SK-N-SH treated with all-trans-retinoic acid at 6 μM for 48 hours (cell line): ENCODE data around the gene PSMF1.

Source experiments
- ATAC-seq: fragments of 200-7000 bp; cut with Tn5 transposase; 3 replicates; pipeline ENCODE4 v1.9.1; 2020; ENCODE audit warnings: mild to moderate bottlenecking, moderate library complexity
- ARNTL ChIP-seq: fragments of 450-650 bp; formaldehyde crosslinking; IDR thresholded peaks from 2 replicates; pipeline ENCODE4 v1.5.0; 2020; ENCODE audit warnings: low read depth, mild to moderate bottlenecking, moderate library complexity, borderline replicate concordance
- BACH2 ChIP-seq: fragments of 250-450 bp; sonication (Bioruptor Pico); IDR thresholded peaks from 2 replicates; pipeline ENCODE4 v1.9.0; 2021; ENCODE audit warnings: mild to moderate bottlenecking, borderline replicate concordance
- CREB5 ChIP-seq: fragments of 250-450 bp; sonication (Bioruptor Pico); IDR thresholded peaks from 2 replicates; pipeline ENCODE4 v1.5.1; 2020; ENCODE audit warnings: low read depth, mild to moderate bottlenecking, moderate library complexity
- CSDC2 ChIP-seq: fragments of 250-450 bp; sonication (Bioruptor Pico); IDR thresholded peaks from 2 replicates; pipeline ENCODE4 v1.5.0; 2020; ENCODE audit warnings: mild to moderate bottlenecking, moderate library complexity
- CSRNP3 ChIP-seq: fragments of 250-450 bp; sonication (Bioruptor Pico); IDR thresholded peaks from 2 replicates; pipeline ENCODE4 v1.5.1; 2021; ENCODE audit warnings: mild to moderate bottlenecking, moderate library complexity
- ESRRG ChIP-seq: fragments of 250-450 bp; sonication (Bioruptor Pico); IDR thresholded peaks from 2 replicates; pipeline ENCODE4 v1.6.1; 2021; ENCODE audit warnings: mild to moderate bottlenecking
- GLIS3 ChIP-seq: fragments of 250-450 bp; sonication (Bioruptor Pico); IDR thresholded peaks from 2 replicates; pipeline ENCODE4 v1.5.0; 2020; ENCODE audit warnings: mild to moderate bottlenecking, moderate library complexity
- ISL1 ChIP-seq: fragments of 250-450 bp; sonication (Bioruptor Pico); IDR thresholded peaks from 2 replicates; pipeline ENCODE4 v2.1.2; 2022; ENCODE audit warnings: mild to moderate bottlenecking, moderate library complexity
- OSR1 ChIP-seq: fragments of 250-450 bp; sonication (Bioruptor Pico); IDR thresholded peaks from 2 replicates; pipeline ENCODE4 v1.8.0; 2022; ENCODE audit warnings: moderate library complexity, mild to moderate bottlenecking, inconsistent platforms
- POU6F1 ChIP-seq: fragments of 250-450 bp; sonication (Bioruptor Pico); IDR thresholded peaks from 2 replicates; pipeline ENCODE4 v1.8.0; 2021; ENCODE audit warnings: low read depth, mild to moderate bottlenecking, moderate library complexity, borderline replicate concordance
- PPARA ChIP-seq: fragments of 250-450 bp; sonication (Bioruptor Pico); IDR thresholded peaks from 2 replicates; pipeline ENCODE4 v1.5.0; 2020; ENCODE audit warnings: mild to moderate bottlenecking, borderline replicate concordance
- RARB ChIP-seq: fragments of 250-450 bp; sonication (Bioruptor Pico); IDR thresholded peaks from 2 replicates; pipeline ENCODE4 v1.8.0; 2021; ENCODE audit warnings: mild to moderate bottlenecking, moderate library complexity
- SNAI2 ChIP-seq: fragments of 250-450 bp; sonication (Bioruptor Pico); IDR thresholded peaks from 2 replicates; pipeline ENCODE4 v1.5.0; 2020; ENCODE audit warnings: mild to moderate bottlenecking, moderate library complexity
- TOX ChIP-seq: fragments of 250-450 bp; sonication (Bioruptor Pico); IDR thresholded peaks from 2 replicates; pipeline ENCODE4 v1.8.0; 2021; ENCODE audit warnings: mild to moderate bottlenecking, moderate library complexity, borderline replicate concordance
- TSHZ2 ChIP-seq: fragments of 250-450 bp; sonication (Bioruptor Pico); IDR thresholded peaks from 2 replicates; pipeline ENCODE4 v1.5.0; 2020; ENCODE audit warnings: mild to moderate bottlenecking, moderate library complexity
- ZFP30 ChIP-seq: fragments of 450-650 bp; formaldehyde crosslinking; IDR thresholded peaks from 2 replicates; pipeline ENCODE4 v1.5.0; 2022; ENCODE audit warnings: mild to moderate bottlenecking, moderate library complexity
- ZNF565 ChIP-seq: fragments of 450-650 bp; formaldehyde crosslinking; conservative IDR thresholded peaks from 2 replicates; pipeline ENCODE4 v1.5.0; 2020; ENCODE audit warnings: low read depth, mild to moderate bottlenecking, moderate library complexity
- ZNF70 ChIP-seq: fragments of 450-650 bp; formaldehyde crosslinking; IDR thresholded peaks from 2 replicates; pipeline ENCODE4 v1.5.0; 2020; ENCODE audit warnings: mild to moderate bottlenecking, moderate library complexity
- ZNF8 ChIP-seq: fragments of 450-650 bp; formaldehyde crosslinking; IDR thresholded peaks from 2 replicates; pipeline ENCODE4 v1.5.0; 2020; ENCODE audit warnings: mild to moderate bottlenecking, moderate library complexity

Gene PSMF1

GRCh38 chr20:1195226-1195625 is 76.8 kb downstream of the PSMF1 start:
- ATAC-seq, result no peak
- no peak for TF ChIP-seq PPARA (CRISPR knock-in tag)
- no peak for TF ChIP-seq ESRRG (CRISPR knock-in tag)
- no peak for TF ChIP-seq TOX (CRISPR knock-in tag)

- TF ChIP-seq ZNF70 (CRISPR knock-in tag), result no peak
- no peak for TF ChIP-seq PPARA (CRISPR knock-in tag)
- no peak for TF ChIP-seq SNAI2 (CRISPR knock-in tag)
- no peak for TF ChIP-seq GLIS3
- TF ChIP-seq CSDC2 (CRISPR knock-in tag), result no peak
- TF ChIP-seq, all 23 proteins: peak for 0
- ATAC-seq, result no peak
Measured at GRCh38 chr20:1196634-1197033, 78.2 kb downstream of the PSMF1 start.

- no peak for ATAC-seq
- no peak for TF ChIP-seq CSDC2 (CRISPR knock-in tag)
- TF ChIP-seq ESRRG (CRISPR knock-in tag), result no peak
- TF ChIP-seq ZNF70 (CRISPR knock-in tag), result no peak
- no peak for TF ChIP-seq SNAI2 (CRISPR knock-in tag)
- no peak for TF ChIP-seq TOX (CRISPR knock-in tag)
- no peak for TF ChIP-seq POU6F1 (CRISPR knock-in tag)
- TF ChIP-seq ZNF8 (CRISPR knock-in tag), result no peak
- TF ChIP-seq RARB (CRISPR knock-in tag), result no peak
- no peak for TF ChIP-seq PPARA (CRISPR knock-in tag)
- TF ChIP-seq, all 23 proteins: peak for 0
Measured at GRCh38 chr20:1197801-1198200, 79.4 kb downstream of the PSMF1 start.

GRCh38 chr20:1198751-1199150 is 80.3 kb downstream of the PSMF1 start:
- ATAC-seq, result no peak
- TF ChIP-seq ZFP30 (no peak), ISL1 (no peak), BACH2 (CRISPR knock-in tag) (no peak), ZNF70 (CRISPR knock-in tag) (no peak), CSRNP3 (CRISPR knock-in tag) (no peak), GLIS3 (no peak)

- ATAC-seq, result no peak
- TF ChIP-seq PPARA (CRISPR knock-in tag) (no peak), CREB5 (CRISPR knock-in tag) (no peak), CSRNP3 (CRISPR knock-in tag) (no peak), OSR1 (CRISPR knock-in tag) (no peak), ISL1 (no peak), ZNF565 (no peak)
Measured at GRCh38 chr20:1199212-1199873, 80.9 kb downstream of the PSMF1 start.

GRCh38 chr20:1199964-1200363 is 81.6 kb downstream of the PSMF1 start:
- ATAC-seq, result no peak
- TF ChIP-seq POU6F1 (CRISPR knock-in tag) (no peak), ESRRG (CRISPR knock-in tag) (no peak), TSHZ2 (CRISPR knock-in tag) (no peak), ARNTL (no peak), ZNF70 (CRISPR knock-in tag) (no peak), TOX (CRISPR knock-in tag) (no peak), ZNF8 (CRISPR knock-in tag) (no peak), ISL1 (no peak)
